Lung (tissue), 12 donors: ENCODE data around the gene TMEM52. TPM values are rescaled to one million over a fixed set of nuclear protein-coding genes. Genes with fewer than 3 reads are reported as not detected.

Experiments
- ATAC-seq: fragments of 200-7000 bp; cut with Tn5 transposase; one replicate; pipeline ENCODE4 v1.9.1; 2020; ENCODE audit warnings: moderate number of reproducible peaks; ENCODE audit not compliant: insufficient read depth, low FRiP score
- DNase-seq, 3 donors: peaks; one replicate each; pipeline ENCODE4 v3.0.0-alpha.2; 2013 to 2017
- H3K27ac ChIP-seq, 2 donors: one replicate each; pipeline ENCODE4 v1.5.1; 2013; ENCODE audit warnings: mild to moderate bottlenecking in 2 of 2, moderate library complexity in 2 of 2, control low read depth in 1 of 2, inconsistent platforms in 1 of 2, low read depth in 1 of 2, low read length in 1 of 2
- H3K27me3 ChIP-seq, 3 donors: one replicate each; pipeline ENCODE4 v1.5.1; 2013; ENCODE audit warnings: low read length in 2 of 3; ENCODE audit not compliant: control insufficient read depth in 3 of 3, insufficient read depth in 3 of 3
- H3K36me3 ChIP-seq, 4 donors: one replicate each; pipeline ENCODE4 v1.5.1; 2013; ENCODE audit warnings: low read length in 4 of 4, mild to moderate bottlenecking in 1 of 4, moderate library complexity in 1 of 4; ENCODE audit not compliant: control insufficient read depth in 4 of 4, insufficient read depth in 4 of 4
- H3K4me1 ChIP-seq, 5 donors: one replicate each; pipeline ENCODE4 v1.5.1; 2013; ENCODE audit warnings: low read length in 5 of 5, mild to moderate bottlenecking in 2 of 5, moderate library complexity in 1 of 5; ENCODE audit not compliant: control insufficient read depth in 5 of 5, insufficient read depth in 5 of 5
- H3K4me3 ChIP-seq: one replicate; pipeline ENCODE4 v1.5.1; 2013; ENCODE audit warnings: mild to moderate bottlenecking, control low read depth, moderate library complexity
- H3K9ac ChIP-seq, 2 donors: one replicate each; pipeline ENCODE4 v1.5.1; 2013; ENCODE audit warnings: low read length in 2 of 2, control low read depth in 1 of 2; ENCODE audit not compliant: insufficient read depth in 1 of 2
- H3K9me3 ChIP-seq, 4 donors: one replicate each; pipeline ENCODE4 v1.5.1; 2013; ENCODE audit warnings: low read length in 3 of 4, mild to moderate bottlenecking in 1 of 4, moderate library complexity in 1 of 4; ENCODE audit not compliant: control insufficient read depth in 4 of 4, insufficient read depth in 3 of 4
- WGBS, 2 donors: extraction: QIAGEN DNeasy Blood & Tissue Kit; methylation state at CpG; one replicate each; pipeline ENCODE4 v1.1.7; 2013; 5-methylcytosine and 5-hydroxymethylcytosine counted together
- polyA plus RNA-seq, 2 donors: library from polyadenylated mRNA; stranded (reverse); fragments of 200-250 nt; gene quantifications; one replicate each; pipeline ENCODE4 v1.2.1, GENCODE V29; 2013
- total RNA-seq, 2 donors: library from RNA; depleted of rRNA in 1 of 2; stranded (reverse); fragments of >200 nt in 1 of 2; gene quantifications; one replicate each; pipeline ENCODE4 v1.2.1, GENCODE V29; 2014 to 2021
- TF ChIP-seq, protein P1 (sequence below): IDR thresholded peaks from 2 replicates; pipeline ENCODE4 v1.5.1; 2012; ENCODE audit warnings: mild to moderate bottlenecking; ENCODE audit errors: control extremely low read depth, extremely low read depth
- donor health status: control.
- donor health status: control.
- donor health status: Bipolar disorder and iron deficiency.
- donor health status: healthy.
- donor health status: DM: yes; HTN: yes; CAD: no.

The TMEM52 gene
- total and polyA plus RNA-seq, 4 donors: 2.8 to 6.1 (median 3.1) TPM; not detected in 1

DNA sequence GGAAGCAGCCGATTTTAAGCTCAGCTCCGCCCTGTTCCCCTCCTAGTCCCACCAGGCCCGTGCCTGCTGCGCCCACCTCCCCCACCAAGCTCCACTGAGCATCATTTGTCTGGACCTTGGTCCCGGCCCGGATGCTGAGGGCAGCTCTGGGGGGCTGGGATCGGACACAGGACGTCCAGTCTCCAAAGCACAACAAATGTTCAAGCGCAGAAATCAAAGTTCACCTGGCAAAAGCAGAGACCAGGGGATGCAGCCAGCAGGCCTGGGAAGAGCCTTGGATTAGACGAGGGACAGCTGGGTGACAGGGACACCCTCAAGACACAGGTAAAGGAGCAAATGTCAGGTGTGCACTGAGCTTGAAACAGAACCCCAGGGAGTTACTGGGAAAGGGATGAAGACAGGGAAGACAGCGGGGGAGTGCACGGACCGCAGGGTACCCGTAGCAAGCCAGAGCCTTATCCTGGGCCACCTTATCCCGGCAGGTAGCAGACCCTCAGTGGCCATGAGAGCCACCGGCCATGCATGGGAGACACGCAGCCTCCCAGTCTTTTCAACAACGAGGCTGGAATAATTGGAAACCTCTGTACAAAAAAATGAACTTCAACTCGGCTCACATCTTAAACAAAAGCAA is 22.2 kb upstream of the TMEM52 start:
- DNase-seq (peak in 1 of 3 donors; percentile 2), ATAC-seq (no peak)
- Histone ChIP-seq H3K4me1 (peaks cover 0 to 7% (median 6%) of the 10 kb centered on the region in 5 donors), H3K4me3 (no peak overlapping the region), H3K36me3 (no peaks in the 10 kb centered on the region), H3K9ac (no peak overlapping the region), H3K27ac (no peak overlapping the region), H3K27me3 (no peaks in the 10 kb centered on the region), H3K9me3 (peaks cover 0 to 2% (median 0%) of the 10 kb centered on the region in 4 donors)
- TF ChIP-seq, protein P1, sequence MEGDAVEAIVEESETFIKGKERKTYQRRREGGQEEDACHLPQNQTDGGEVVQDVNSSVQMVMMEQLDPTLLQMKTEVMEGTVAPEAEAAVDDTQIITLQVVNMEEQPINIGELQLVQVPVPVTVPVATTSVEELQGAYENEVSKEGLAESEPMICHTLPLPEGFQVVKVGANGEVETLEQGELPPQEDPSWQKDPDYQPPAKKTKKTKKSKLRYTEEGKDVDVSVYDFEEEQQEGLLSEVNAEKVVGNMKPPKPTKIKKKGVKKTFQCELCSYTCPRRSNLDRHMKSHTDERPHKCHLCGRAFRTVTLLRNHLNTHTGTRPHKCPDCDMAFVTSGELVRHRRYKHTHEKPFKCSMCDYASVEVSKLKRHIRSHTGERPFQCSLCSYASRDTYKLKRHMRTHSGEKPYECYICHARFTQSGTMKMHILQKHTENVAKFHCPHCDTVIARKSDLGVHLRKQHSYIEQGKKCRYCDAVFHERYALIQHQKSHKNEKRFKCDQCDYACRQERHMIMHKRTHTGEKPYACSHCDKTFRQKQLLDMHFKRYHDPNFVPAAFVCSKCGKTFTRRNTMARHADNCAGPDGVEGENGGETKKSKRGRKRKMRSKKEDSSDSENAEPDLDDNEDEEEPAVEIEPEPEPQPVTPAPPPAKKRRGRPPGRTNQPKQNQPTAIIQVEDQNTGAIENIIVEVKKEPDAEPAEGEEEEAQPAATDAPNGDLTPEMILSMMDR: no peak
- WGBS, 2 donors: 73 to 76% methylated on average over 19 of the region's 19 CpGs

DNA sequence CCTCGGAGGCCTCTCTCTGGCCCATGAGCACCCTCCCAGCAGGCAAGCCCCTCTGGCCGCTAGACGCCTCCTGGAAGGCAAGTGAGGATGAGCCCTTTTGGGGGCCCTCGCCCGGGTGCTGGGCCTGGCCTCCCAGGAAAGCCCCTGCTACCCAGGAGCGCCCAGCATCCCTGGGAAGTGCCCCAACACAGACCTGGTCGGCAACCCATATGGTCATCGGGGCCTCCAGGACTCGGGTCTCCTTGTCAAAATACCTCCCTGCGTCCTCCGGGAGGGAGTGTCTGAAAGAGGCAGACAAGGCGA is 21.0 kb upstream of the TMEM52 start:
- no peak overlapping the region for H3K4me3 ChIP-seq
- WGBS, 2 donors: 83 to 89% methylated on average over 12 of the region's 12 CpGs
- H3K9ac ChIP-seq: no peak overlapping the region
- TF ChIP-seq, protein P1: no peak
- peak in 1 of 3 donors; percentile 7 for DNase-seq
- no peaks in the 10 kb centered on the region for H3K27me3 ChIP-seq
- no peak overlapping the region for H3K27ac ChIP-seq
- H3K4me1 ChIP-seq: peaks cover 0 to 6% (median 0%) of the 10 kb centered on the region in 5 donors
- H3K9me3 ChIP-seq: no peaks in the 10 kb centered on the region
- no peak for ATAC-seq
- H3K36me3 ChIP-seq: no peaks in the 10 kb centered on the region

DNA sequence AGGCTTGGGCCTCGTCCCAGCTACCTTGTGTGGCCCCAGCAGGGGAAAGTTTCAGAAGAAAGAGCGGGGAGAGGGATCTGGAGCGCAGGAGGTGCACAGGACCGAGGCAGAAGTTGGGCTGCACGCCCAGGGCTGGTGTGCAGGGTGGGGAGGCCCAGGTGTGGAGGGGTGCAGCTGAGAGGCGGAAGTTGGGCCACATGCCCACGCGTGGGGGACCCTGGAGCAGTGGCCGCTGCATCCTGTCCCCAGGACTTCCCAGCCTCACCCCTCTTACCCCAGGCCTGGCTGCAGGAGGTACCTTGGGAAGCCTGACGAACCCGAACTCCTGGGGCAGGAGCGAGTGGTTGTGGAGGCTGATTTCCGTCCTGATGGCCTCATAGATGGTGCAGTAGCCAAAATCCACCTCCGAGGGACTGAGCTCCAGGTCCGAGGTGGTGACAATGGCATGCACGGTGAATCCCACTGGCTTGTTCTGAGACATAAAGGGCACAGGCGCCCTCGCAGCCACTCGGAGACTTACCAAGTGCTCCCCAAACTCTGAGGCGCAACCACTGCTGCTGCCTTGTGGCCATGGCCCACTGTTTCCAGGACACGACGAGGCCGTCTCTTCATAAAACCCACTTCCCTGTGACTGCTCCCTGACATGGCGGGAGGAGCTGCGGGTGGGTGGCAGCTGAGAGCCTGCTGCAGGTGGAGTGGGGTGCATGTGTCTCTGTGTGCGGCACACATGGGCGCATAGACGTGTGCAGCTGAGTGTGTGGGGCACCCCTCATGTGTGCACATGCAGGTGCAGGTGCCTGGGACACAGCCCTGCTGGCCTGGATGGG is 20.4 kb upstream of the TMEM52 start:
- H3K4me1 ChIP-seq: peaks cover 0 to 6% (median 0%) of the 10 kb centered on the region in 5 donors
- H3K4me3 ChIP-seq: no peak overlapping the region
- WGBS, 2 donors: 89 to 92% methylated on average over 28 of the region's 28 CpGs
- no peak overlapping the region for H3K9ac ChIP-seq
- no peaks in the 10 kb centered on the region for H3K36me3 ChIP-seq
- no peaks in the 10 kb centered on the region for H3K27me3 ChIP-seq
- TF ChIP-seq, protein P1: no peak
- peak in 1 of 3 donors; percentile 7 for DNase-seq
- H3K27ac ChIP-seq: no peak overlapping the region
- ATAC-seq: no peak
- no peaks in the 10 kb centered on the region for H3K9me3 ChIP-seq
